Testis (tissue), 3 donors: ENCODE data around the gene CCDC120. TPM values are rescaled to one million over a fixed set of nuclear protein-coding genes. Genes with fewer than 3 reads are reported as not detected.

Source experiments
- DNase-seq: peaks from one replicate; pipeline ENCODE4 v3.0.0-alpha.2; 2019
- H3K27ac ChIP-seq, 2 donors: fragments of 200-600 bp; sonication (generic); one replicate each; pipeline ENCODE4 v1.5.1; 2019
- H3K27me3 ChIP-seq: fragments of 200-600 bp; sonication (generic); one replicate; pipeline ENCODE4 v1.5.1; 2019
- H3K36me3 ChIP-seq: fragments of 200-600 bp; sonication (generic); one replicate; pipeline ENCODE4 v1.5.1; 2017; ENCODE audit warnings: low read depth; ENCODE audit errors: missing control alignments
- H3K4me1 ChIP-seq: fragments of 200-600 bp; sonication (generic); one replicate; pipeline ENCODE4 v1.5.1; 2019
- H3K4me3 ChIP-seq, 2 donors: fragments of 200-600 bp; sonication (generic); one replicate each; pipeline ENCODE4 v1.5.1; 2017 to 2019
- H3K9me3 ChIP-seq: fragments of 200-600 bp; sonication (generic); one replicate; pipeline ENCODE4 v1.5.1; 2017
- CTCF ChIP-seq, 3 experiments: fragments of 450-650 bp in 2 of 3; fragments of 200-600 bp in 1 of 3; sonication (generic) in 1 of 3; IDR thresholded peaks; one replicate each; pipeline ENCODE4 v1.5.1; 2016 to 2019; ENCODE audit warnings: antibody characterized with exemption in 3 of 3, mild to moderate bottlenecking in 2 of 3, moderate library complexity in 1 of 3
- POLR2A ChIP-seq: fragments of 450-650 bp; IDR thresholded peaks from one replicate; pipeline ENCODE4 v1.6.1; 2017; ENCODE audit warnings: antibody characterized with exemption, mild to moderate bottlenecking, moderate library complexity
- WGBS, 2 donors: methylation state at CpG; one replicate each; pipeline ENCODE4 v1.1.5; 2018; 5-methylcytosine and 5-hydroxymethylcytosine counted together
- intact Hi-C: fragments of 100-400 bp; cut with DNase I; formaldehyde crosslinking; loops from one replicate; pipeline ENCODE4 v1.15.1; 2023; ENCODE audit warnings: low total_unique reads
- polyA plus RNA-seq: library from polyadenylated mRNA; stranded (reverse); fragments of 350-450 nt; fragmentation: Illumina TruSeq; extraction: RNeasy Lipid Tissue Mini Kit (QIAGEN cat#74804); gene quantifications from one replicate; pipeline ENCODE4 v1.2.3, GENCODE V29; 2014; ENCODE audit warnings: low read depth, low replicate concordance; ENCODE audit not compliant: insufficient read depth
- total RNA-seq, 2 donors: library from RNA; depleted of rRNA; stranded (reverse); fragments of >200 nt; gene quantifications; one replicate each; pipeline ENCODE4 v1.2.3, GENCODE V29; 2016

Gene CCDC120
- total and polyA plus RNA-seq, 3 donors from 2014 or later: 7.5 to 11.2 (median 11.0) TPM

DNA sequence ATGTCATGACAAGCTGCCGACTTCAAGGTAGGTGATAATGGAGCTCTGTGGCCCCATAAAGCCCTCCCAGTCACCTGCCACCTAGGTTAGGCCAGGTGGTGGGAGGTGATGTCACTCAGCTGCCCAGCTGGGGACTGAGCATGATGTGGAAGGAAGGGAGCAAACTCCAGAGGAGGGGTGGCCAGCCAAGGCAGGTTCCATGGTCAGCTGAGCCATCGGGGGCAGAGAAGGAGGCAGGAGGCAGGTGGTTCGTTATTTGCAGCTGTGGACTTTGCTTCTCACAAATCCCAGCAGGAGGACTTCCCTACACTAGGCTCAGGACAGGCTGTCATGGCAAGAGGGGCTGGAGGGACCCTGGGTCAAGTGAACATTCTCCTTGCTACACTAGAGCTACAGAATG is 2.1 kb downstream of the CCDC120 start:
- Histone ChIP-seq H3K36me3 (no peaks in the 10 kb centered on the region), H3K4me3 (no peak overlapping the region), H3K9me3 (no peaks in the 10 kb centered on the region), H3K27me3 (no peaks in the 10 kb centered on the region), H3K27ac (no peak overlapping the region), H3K4me1 (peaks cover 3% of the 10 kb centered on the region)
- intact Hi-C loops: no loop called here
- TF ChIP-seq CTCF (IDR thresholded peaks at IDR 0.05) (no peak), POLR2A (no peak)
- 91% methylated on average over 3 of the region's 3 CpGs; no CpG with 5 or more reads in 1 of the 2 donors for WGBS, 2 donors
- no peak for DNase-seq

DNA sequence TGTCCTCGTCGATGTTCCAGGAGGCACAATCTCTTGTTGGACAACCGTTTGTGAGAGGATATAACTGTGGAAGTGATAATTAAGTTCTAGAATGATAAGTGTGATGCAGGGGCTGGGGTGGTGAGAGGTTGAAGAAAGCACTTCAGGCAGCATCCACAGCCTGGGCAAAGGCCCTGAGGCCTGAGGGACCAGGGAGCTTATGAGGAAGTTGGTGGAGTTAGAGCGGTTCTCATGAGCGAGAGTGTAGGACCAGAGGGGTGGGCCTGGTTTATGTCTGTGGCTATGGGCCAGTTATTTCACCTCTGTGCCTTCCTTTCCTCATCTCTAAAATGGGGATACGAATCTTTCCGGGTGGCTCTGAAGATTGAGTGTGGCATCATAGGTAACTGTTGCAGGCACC is 2.7 kb downstream of the CCDC120 start:
- TF ChIP-seq POLR2A (no peak), CTCF (IDR thresholded peaks at IDR 0.05) (no peak)
- Histone ChIP-seq H3K36me3 (no peaks in the 10 kb centered on the region), H3K9me3 (no peaks in the 10 kb centered on the region), H3K4me1 (peaks cover 3% of the 10 kb centered on the region), H3K4me3 (no peak overlapping the region), H3K27ac (no peak overlapping the region), H3K27me3 (no peaks in the 10 kb centered on the region)
- no peak for DNase-seq
- 85 to 93% methylated on average over 7 of the region's 7 CpGs for WGBS, 2 donors
- intact Hi-C loops: no loop called here

DNA sequence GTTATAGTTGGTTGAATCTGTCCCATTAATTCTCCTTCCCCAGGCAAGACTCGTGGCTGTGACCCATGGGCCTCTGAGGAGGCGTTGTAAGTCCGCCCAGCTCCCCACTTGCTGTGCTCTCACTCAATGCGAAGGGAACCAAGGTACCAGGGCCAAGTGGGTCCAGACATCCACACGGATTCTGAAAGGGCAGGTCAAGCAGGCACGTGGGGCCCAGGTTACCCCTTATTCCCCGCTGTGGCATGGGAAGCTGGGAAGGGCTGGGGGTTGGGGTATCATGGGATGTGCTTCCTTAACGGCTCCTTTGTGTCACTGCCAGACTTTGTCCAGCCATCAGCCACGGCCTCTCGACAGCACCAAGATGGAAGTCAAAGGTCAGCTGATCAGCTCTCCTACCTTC is 3.1 kb downstream of the CCDC120 start:
- intact Hi-C loops: no loop called here
- Histone ChIP-seq H3K27ac (no peak overlapping the region), H3K9me3 (no peaks in the 10 kb centered on the region), H3K4me1 (peaks cover 3% of the 10 kb centered on the region), H3K36me3 (no peaks in the 10 kb centered on the region), H3K27me3 (no peaks in the 10 kb centered on the region), H3K4me3 (no peak overlapping the region)
- TF ChIP-seq CTCF (IDR thresholded peaks at IDR 0.05) (no peak), POLR2A (no peak)
- DNase-seq: no peak
- WGBS, 2 donors: 89 to 93% methylated on average over 2 to 6 of the region's 10 CpGs

- no peaks in the 10 kb centered on the region for H3K36me3 ChIP-seq
- H3K27me3 ChIP-seq: no peaks in the 10 kb centered on the region
- no peak for DNase-seq
- intact Hi-C loops: no loop called here
- H3K9me3 ChIP-seq: no peaks in the 10 kb centered on the region
- TF ChIP-seq CTCF (IDR thresholded peaks at IDR 0.05) (no peak), POLR2A (no peak)
- H3K4me1 ChIP-seq: peaks cover 2% of the 10 kb centered on the region
- no peak overlapping the region for H3K4me3 ChIP-seq
- WGBS, 2 donors: 96% methylated on average over 9 of the region's 9 CpGs; no CpG with 5 or more reads in 1 of the 2 donors
- H3K27ac ChIP-seq: no peak overlapping the region
Observed at GRCh38 chrX:49063715-49064114, 4.9 kb downstream of the CCDC120 start.

GRCh38 chrX:49064303-49064702 is 5.5 kb downstream of the CCDC120 start:
- intact Hi-C loops: no loop called here
- H3K36me3 ChIP-seq: no peaks in the 10 kb centered on the region
- no peak for TF ChIP-seq POLR2A
- TF ChIP-seq CTCF (IDR thresholded peaks at IDR 0.05): no peak
- no peak overlapping the region for H3K4me3 ChIP-seq
- no peaks in the 10 kb centered on the region for H3K27me3 ChIP-seq
- H3K9me3 ChIP-seq: no peaks in the 10 kb centered on the region
- DNase-seq: no peak
- H3K27ac ChIP-seq: no peak overlapping the region
- no peaks in the 10 kb centered on the region for H3K4me1 ChIP-seq
- WGBS, 2 donors: 50 to 100% methylated on average over 2 to 3 of the region's 20 CpGs
